K562 (cell line): ENCODE results near the gene TLN1. TPM values are rescaled to one million over a fixed set of nuclear protein-coding genes. Genes with fewer than 3 reads are reported as not detected.

ENCODE experiments used
- ATAC-seq: fragments of 200-7000 bp; cut with Tn5 transposase; 3 replicates; pipeline ENCODE4 v1.9.1; 2020; ENCODE audit warnings: moderate library complexity
- BruUV-seq: library from RNA; stranded (reverse); fragments of 400-500 nt; replicated peaks from 2 replicates; lab custom pipeline; 2021; lab: Mats Ljungman, UMichigan
- CTCF ChIA-PET: fragments of 300-600 bp; formaldehyde crosslinking; extraction: SDS; loops from one replicate; lab custom pipeline; 2021; ENCODE audit warnings: low intra/inter-chr PET ratio; lab: Yijun Ruan, JAX
- POLR2A ChIA-PET: fragments of 300-600, 350-650 bp; sonication (Branson Sonifier 250); formaldehyde crosslinking; extraction: SDS; loops from one replicate; lab custom pipeline; 2021; ENCODE audit warnings: antibody characterized with exemption, inconsistent platforms; lab: Yijun Ruan, JAX
- DNase-seq, 4 experiments: peaks; one replicate each; pipeline versions ENCODE4 v3.0.0 to v3.0.0-alpha.2; 2011 to 2018; ENCODE audit warnings: low spot score in 3 of 4, mixed read lengths in 3 of 4; ENCODE audit errors: extremely low read depth in 1 of 4
- FAIRE-seq: peaks from 2 replicates; lab custom pipeline; 2011; peaks lifted over from hg19 to GRCh38; lab: Jason Lieb, UNC
- H2AFZ ChIP-seq: 2 replicates; pipeline ENCODE4 v1.6.0; 2011; ENCODE audit warnings: low read depth, low read length, control low read depth, inconsistent platforms
- H3K27ac ChIP-seq: fragments of 200-600 bp; 3 replicates; pipeline ENCODE4 v1.8.0; 2011; ENCODE audit warnings: low read depth, mild to moderate bottlenecking, control low read depth, inconsistent platforms, low read length, moderate library complexity, mixed read lengths; ENCODE audit errors: extremely low read depth
- H3K27me3 ChIP-seq, 2 experiments: fragments of 300-600 bp in 1 of 2; 2 replicates in 1 of 2; 3 replicates in 1 of 2; pipeline versions ENCODE4 v1.6.0 to v1.8.0; 2011; ENCODE audit warnings: inconsistent platforms in 2 of 2, low read length in 2 of 2, mild to moderate bottlenecking in 1 of 2, mixed read lengths in 1 of 2, moderate library complexity in 1 of 2; ENCODE audit not compliant: control insufficient read depth in 2 of 2, insufficient read depth in 2 of 2
- H3K36me3 ChIP-seq: fragments of 300-600 bp; 3 replicates; pipeline ENCODE4 v1.8.0; 2011; ENCODE audit warnings: mild to moderate bottlenecking, low read length, inconsistent platforms; ENCODE audit not compliant: control insufficient read depth, insufficient read depth
- H3K4me1 ChIP-seq, 2 experiments: fragments of 200-600 bp in 1 of 2; replicated peaks in 1 of 2; 2 replicates in 1 of 2; 3 replicates in 1 of 2; pipeline versions ENCODE4 v1.5.1 to v1.8.0; 2011; ENCODE audit warnings: inconsistent platforms in 2 of 2, low read length in 2 of 2, mild to moderate bottlenecking in 1 of 2, mixed read lengths in 1 of 2, moderate library complexity in 1 of 2; ENCODE audit not compliant: control insufficient read depth in 2 of 2, insufficient read depth in 2 of 2
- H3K4me2 ChIP-seq: 2 replicates; pipeline ENCODE4 v1.6.1; 2011; ENCODE audit warnings: low read length, control low read depth, inconsistent platforms, mixed read lengths; ENCODE audit not compliant: insufficient read depth
- H3K4me3 ChIP-seq: fragments of 200-600 bp; sonication (generic), shearing (Covaris generic); 2 replicates; pipeline ENCODE4 v1.5.1; 2016; ENCODE audit warnings: control low read depth, inconsistent platforms
- H3K79me2 ChIP-seq: fragments of 200-600 bp; 3 replicates; pipeline ENCODE4 v1.8.0; 2011; ENCODE audit warnings: low read length, inconsistent platforms; ENCODE audit not compliant: control insufficient read depth, insufficient read depth
- H3K9ac ChIP-seq, 2 experiments: 2 replicates each; pipeline versions ENCODE4 v1.6.0 to v1.6.1; 2011; ENCODE audit warnings: low read depth in 2 of 2, low read length in 2 of 2, control low read depth in 1 of 2, inconsistent platforms in 1 of 2, mild to moderate bottlenecking in 1 of 2, mixed read lengths in 1 of 2; ENCODE audit not compliant: insufficient read depth in 1 of 2
- H3K9me1 ChIP-seq: one replicate; pipeline ENCODE4 v1.6.0; 2011; ENCODE audit warnings: inconsistent platforms, mild to moderate bottlenecking, low read length, moderate library complexity; ENCODE audit not compliant: control insufficient read depth, insufficient read depth
- H3K9me3 ChIP-seq: replicated peaks from 2 replicates; pipeline ENCODE4 v1.5.1; 2011; ENCODE audit warnings: low read depth, low read length, inconsistent platforms; ENCODE audit not compliant: control insufficient read depth, insufficient read depth
- H4K20me1 ChIP-seq: replicated peaks from 2 replicates; pipeline ENCODE4 v1.6.1; 2011; ENCODE audit warnings: low read length, inconsistent platforms, mixed read lengths; ENCODE audit not compliant: control insufficient read depth, insufficient read depth
- CBX3 ChIP-seq, 2 experiments: IDR thresholded peaks; 1 replicate in 1 of 2; 2 replicates in 1 of 2; pipeline ENCODE4 v1.6.1; 2012; ENCODE audit warnings: inconsistent platforms in 2 of 2, low read length in 2 of 2, borderline replicate concordance in 1 of 2, control low read depth in 1 of 2
- COPS2 ChIP-seq: fragments of 450-650 bp; conservative IDR thresholded peaks from 2 replicates; pipeline ENCODE4 v1.6.1; 2016; ENCODE audit warnings: mild to moderate bottlenecking, moderate library complexity
- ETS2 ChIP-seq: IDR thresholded peaks from 2 replicates; pipeline ENCODE4 v1.6.1; 2016; ENCODE audit warnings: borderline replicate concordance, missing genetic modification characterization, mild to moderate bottlenecking, moderate library complexity, missing compliant biosample characterization; ENCODE audit not compliant: poor library complexity, severe bottlenecking
- FOS ChIP-seq: IDR thresholded peaks from 3 replicates; pipeline ENCODE4 v1.6.1; 2011; ENCODE audit not compliant: insufficient read length; ENCODE audit errors: extremely low read depth
- FOXM1 ChIP-seq, 2 experiments: fragments of 450-650 bp in 1 of 2; sonication (generic) in 1 of 2; formaldehyde crosslinking in 1 of 2; IDR thresholded peaks; 2 replicates each; pipeline versions ENCODE4 v1.6.1 to v1.9.0; 2017 to 2022; ENCODE audit warnings: low read depth in 2 of 2, mild to moderate bottlenecking in 2 of 2, missing genetic modification reagents in 1 of 2, moderate library complexity in 1 of 2
- HDAC3 ChIP-seq: fragments of 450-650 bp; IDR thresholded peaks from 2 replicates; pipeline ENCODE4 v1.6.1; 2018; ENCODE audit warnings: borderline replicate concordance, mild to moderate bottlenecking, moderate library complexity; ENCODE audit not compliant: partially characterized antibody
- HNRNPL ChIP-seq: fragments of 200-400 bp; formaldehyde crosslinking; IDR thresholded peaks from 2 replicates; pipeline ENCODE4 v1.6.1; 2017; ENCODE audit warnings: low read depth, mild to moderate bottlenecking, low read length
- HSF4 ChIP-seq: fragments of 250-450 bp; sonication (Bioruptor Pico); IDR thresholded peaks from 2 replicates; pipeline ENCODE4 v2.1.2; 2022; ENCODE audit warnings: mild to moderate bottlenecking, moderate library complexity, borderline replicate concordance
- MBD2 ChIP-seq: sonication (generic); IDR thresholded peaks from 2 replicates; pipeline ENCODE4 v1.6.1; 2016; ENCODE audit warnings: low read depth, borderline replicate concordance
- MTA2 ChIP-seq: fragments of 450-650 bp; IDR thresholded peaks from 2 replicates; pipeline ENCODE4 v1.6.1; 2016; ENCODE audit warnings: low read depth
- PHF8 ChIP-seq: fragments of 200-600 bp; sonication (generic); IDR thresholded peaks from 2 replicates; pipeline ENCODE4 v1.6.1; 2012; ENCODE audit warnings: mixed run types, mild to moderate bottlenecking, inconsistent platforms, low read length, moderate library complexity, borderline replicate concordance
- RBM22 ChIP-seq: fragments of 200-400 bp; formaldehyde crosslinking; IDR thresholded peaks from 2 replicates; pipeline ENCODE4 v1.6.1; 2018; ENCODE audit warnings: low read length, low read depth; ENCODE audit not compliant: poor library complexity, severe bottlenecking
- RNF219 ChIP-seq: fragments of 250-450 bp; sonication (Bioruptor Pico); IDR thresholded peaks from 2 replicates; pipeline ENCODE4 v1.5.0; 2022; ENCODE audit warnings: mild to moderate bottlenecking
- TEAD1 ChIP-seq, 2 experiments: fragments of 450-650 bp in 1 of 2; sonication (generic) in 1 of 2; formaldehyde crosslinking; IDR thresholded peaks; 2 replicates each; pipeline versions ENCODE4 v1.4.0 to v1.8.0; 2020 to 2022; ENCODE audit warnings: mild to moderate bottlenecking in 2 of 2, missing genetic modification reagents in 1 of 2
- ZBTB49 ChIP-seq: sonication (generic); formaldehyde crosslinking; IDR thresholded peaks from 2 replicates; pipeline ENCODE4 v1.8.0; 2022; ENCODE audit warnings: missing genetic modification reagents, mild to moderate bottlenecking, borderline replicate concordance
- WGBS: fragments of 100-300 bp; shearing (Covaris generic); methylation state at CpG from one replicate; pipeline ENCODE4 v1.1.6; 2016; ENCODE audit warnings: low coverage, mixed read lengths; ENCODE audit not compliant: insufficient coverage; ENCODE audit errors: missing lambda C conversion rate; 5-methylcytosine and 5-hydroxymethylcytosine counted together
- in situ Hi-C: fragments of 300-500 bp; cut with MboI; formaldehyde crosslinking; loops from 4 replicates; pipeline ENCODE4 v1.15.0; 2018; ENCODE audit warnings: inconsistent platforms, mixed read lengths
- intact Hi-C: fragments of 100-400 bp; cut with micrococcal nuclease; formaldehyde crosslinking; loops from 2 replicates; pipeline ENCODE4 v1.14.2; 2022
- polyA plus RNA-seq, 8 experiments: library from polyadenylated mRNA; depleted of rRNA in 4 of 8; stranded (reverse) in 5 of 8; unstranded in 3 of 8; fragments of >200 nt; fragmentation: Nextera tagmentation in 2 of 8; fragmentation: Illumina TruSeq in 1 of 8; extraction: Ambion mirVana in 2 of 8; extraction: Trizol in 1 of 8; gene quantifications; 2 replicates each; pipeline versions ENCODE4 v1.2.1 to v1.2.3, GENCODE V29; 2011 to 2014; ENCODE audit warnings: inconsistent platforms in 1 of 8, missing spikeins in 1 of 8
- total RNA-seq, 7 experiments: library from RNA; depleted of rRNA in 6 of 7; stranded (reverse); fragments of >200 nt in 6 of 7; fragmentation: Illumina TruSeq in 2 of 7; extraction: Trizol in 2 of 7; gene quantifications; 2 replicates each; pipeline versions ENCODE4 v1.2.1 to v1.2.3, GENCODE V29; 2011 to 2021; ENCODE audit warnings: low replicate concordance in 1 of 7

TLN1 gene
- total and polyA plus RNA-seq, 9 of the 15 experiments (the other 6 are each of a cell fraction or from before 2014, with no cell fraction given): 3.6 to 240 (median 54.8) TPM

GRCh38 chr9:35778496-35778895 lies 46.5 kb upstream of the TLN1 start:
- H3K27me3 ChIP-seq: no peaks in the 10 kb centered on the region
- H3K9me3 ChIP-seq: no peaks in the 10 kb centered on the region
- no peak overlapping the region for H3K27ac ChIP-seq
- POLR2A ChIA-PET: interaction anchor here (0.6 to 2.0 kb wide), 3 partner anchors 9 to 23 kb away, joined by 3 to 5 read pairs (median 5); no protein-coding TSS in a partner anchor
- no peak overlapping the region for H3K9ac ChIP-seq
- no peak overlapping the region for H3K4me3 ChIP-seq
- CTCF ChIA-PET: no interaction called here
- H4K20me1 ChIP-seq: no peaks in the 10 kb centered on the region
- no peak for TF ChIP-seq COPS2
- no peak for TF ChIP-seq ETS2 (tag)
- no peak for TF ChIP-seq RBM22
- no peak for TF ChIP-seq FOXM1 (IDR thresholded peaks at IDR 0.05; ENCODE audit: low read depth)
- no peak for TF ChIP-seq FOXM1 (CRISPR knock-in tag; IDR thresholded peaks at IDR 0.05; ENCODE audit: low read depth)
- TF ChIP-seq TEAD1 (CRISPR knock-in tag; IDR thresholded peaks at IDR 0.05): no peak
- no peak for TF ChIP-seq MBD2
- TF ChIP-seq MTA2: no peak
- no peak for TF ChIP-seq ZBTB49 (CRISPR knock-in tag)
- no peak for TF ChIP-seq HSF4 (CRISPR knock-in tag)
- no peak for TF ChIP-seq FOS
- TF ChIP-seq PHF8: no peak
- no peak for TF ChIP-seq RNF219 (CRISPR knock-in tag)
- no peak for TF ChIP-seq CBX3 (IDR thresholded peaks at IDR 0.05; ENCODE audit: borderline replicate concordance in 1 of 2, low read length in 2 of 2)
- TF ChIP-seq HNRNPL: no peak
- no peak for TF ChIP-seq HDAC3
- BruUV-seq: no TSS peak
- no peak for DNase-seq
- no peak for FAIRE-seq
- ATAC-seq: no peak
- no peaks in the 10 kb centered on the region for H3K9me1 ChIP-seq
- H3K4me2 ChIP-seq: no peak overlapping the region
- intact Hi-C loops (loop anchor here (5.0 kb wide), 1 partner anchor 41 kb away; no protein-coding TSS in a partner anchor), in situ Hi-C loops (no loop called here)
- H2AFZ ChIP-seq: no peak overlapping the region
- H3K79me2 ChIP-seq: no peaks in the 10 kb centered on the region
- H3K4me1 ChIP-seq: peaks cover 6 to 16% of the 10 kb centered on the region in 2 experiments; a peak in 4 of 5 replicates
- H3K36me3 ChIP-seq: peaks cover 3% of the 10 kb centered on the region; the same call in 1 of the 3 replicates
- WGBS: 79% methylated on average over 3 of the region's 3 CpGs
